Neutrophil (primary cell): ENCODE measurements around the gene CYP27C1.

Experiments used
- H3K27ac ChIP-seq: fragments of 200-600 bp; sonication (generic); 2 replicates; pipeline ENCODE4 v1.5.1; 2016; ENCODE audit warnings: mild to moderate bottlenecking, moderate library complexity
- H3K27me3 ChIP-seq: fragments of 200-600 bp; sonication (generic); 2 replicates; pipeline ENCODE4 v1.6.0; 2016; ENCODE audit warnings: mild to moderate bottlenecking
- H3K36me3 ChIP-seq: fragments of 200-600 bp; sonication (generic); 2 replicates; pipeline ENCODE4 v1.5.1; 2017
- H3K4me1 ChIP-seq, 2 experiments: fragments of 200-600 bp in 1 of 2; sonication (generic) in 1 of 2; 1 replicate in 1 of 2; 2 replicates in 1 of 2; pipeline versions ENCODE4 v1.5.1 to v1.6.1; 2013 to 2016; ENCODE audit warnings: low read depth in 1 of 2, low read length in 1 of 2, mild to moderate bottlenecking in 1 of 2, moderate library complexity in 1 of 2; ENCODE audit not compliant: control insufficient read depth in 1 of 2, insufficient read depth in 1 of 2
- H3K4me3 ChIP-seq, 2 experiments: fragments of 200-600 bp in 1 of 2; sonication (generic) in 1 of 2; 1 replicate in 1 of 2; 2 replicates in 1 of 2; pipeline ENCODE4 v1.5.1; 2013 to 2016; ENCODE audit warnings: low read depth in 1 of 2, low read length in 1 of 2, mild to moderate bottlenecking in 1 of 2, moderate library complexity in 1 of 2
- H3K9me3 ChIP-seq: fragments of 200-600 bp; sonication (generic); 2 replicates; pipeline ENCODE4 v1.5.1; 2016
- TF ChIP-seq, protein P1 (sequence below): fragments of 200-600 bp; sonication (generic); IDR thresholded peaks from 2 replicates; pipeline ENCODE4 v1.5.1; 2016; ENCODE audit warnings: antibody characterized with exemption

Gene CYP27C1

DNA sequence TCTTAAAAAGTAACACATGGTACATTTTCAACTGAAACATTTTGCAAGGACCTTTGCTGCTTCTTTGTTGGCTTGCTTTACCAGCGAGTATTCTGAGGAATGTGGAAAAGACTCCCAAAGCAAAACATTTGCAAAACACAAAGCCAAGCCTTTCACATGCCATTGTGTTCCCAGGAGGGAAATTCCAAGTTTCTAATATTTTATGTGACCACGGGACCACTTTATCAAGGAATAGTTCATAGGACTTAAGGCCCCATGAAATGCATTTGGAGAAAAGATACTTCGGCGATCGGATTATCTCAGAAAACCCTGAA, 26.2 kb downstream of the CYP27C1 start:
- no peaks in the 10 kb centered on the region for H3K9me3 ChIP-seq
- no peak overlapping the region for H3K27ac ChIP-seq
- H3K27me3 ChIP-seq, result no peaks in the 10 kb centered on the region
- TF ChIP-seq, protein P1, sequence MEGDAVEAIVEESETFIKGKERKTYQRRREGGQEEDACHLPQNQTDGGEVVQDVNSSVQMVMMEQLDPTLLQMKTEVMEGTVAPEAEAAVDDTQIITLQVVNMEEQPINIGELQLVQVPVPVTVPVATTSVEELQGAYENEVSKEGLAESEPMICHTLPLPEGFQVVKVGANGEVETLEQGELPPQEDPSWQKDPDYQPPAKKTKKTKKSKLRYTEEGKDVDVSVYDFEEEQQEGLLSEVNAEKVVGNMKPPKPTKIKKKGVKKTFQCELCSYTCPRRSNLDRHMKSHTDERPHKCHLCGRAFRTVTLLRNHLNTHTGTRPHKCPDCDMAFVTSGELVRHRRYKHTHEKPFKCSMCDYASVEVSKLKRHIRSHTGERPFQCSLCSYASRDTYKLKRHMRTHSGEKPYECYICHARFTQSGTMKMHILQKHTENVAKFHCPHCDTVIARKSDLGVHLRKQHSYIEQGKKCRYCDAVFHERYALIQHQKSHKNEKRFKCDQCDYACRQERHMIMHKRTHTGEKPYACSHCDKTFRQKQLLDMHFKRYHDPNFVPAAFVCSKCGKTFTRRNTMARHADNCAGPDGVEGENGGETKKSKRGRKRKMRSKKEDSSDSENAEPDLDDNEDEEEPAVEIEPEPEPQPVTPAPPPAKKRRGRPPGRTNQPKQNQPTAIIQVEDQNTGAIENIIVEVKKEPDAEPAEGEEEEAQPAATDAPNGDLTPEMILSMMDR, result no peak
- H3K4me1 ChIP-seq, result peaks cover 8 to 9% of the 10 kb centered on the region in 2 experiments
- H3K4me3 ChIP-seq, result no peak overlapping the region
- H3K36me3 ChIP-seq, result no peaks in the 10 kb centered on the region

DNA sequence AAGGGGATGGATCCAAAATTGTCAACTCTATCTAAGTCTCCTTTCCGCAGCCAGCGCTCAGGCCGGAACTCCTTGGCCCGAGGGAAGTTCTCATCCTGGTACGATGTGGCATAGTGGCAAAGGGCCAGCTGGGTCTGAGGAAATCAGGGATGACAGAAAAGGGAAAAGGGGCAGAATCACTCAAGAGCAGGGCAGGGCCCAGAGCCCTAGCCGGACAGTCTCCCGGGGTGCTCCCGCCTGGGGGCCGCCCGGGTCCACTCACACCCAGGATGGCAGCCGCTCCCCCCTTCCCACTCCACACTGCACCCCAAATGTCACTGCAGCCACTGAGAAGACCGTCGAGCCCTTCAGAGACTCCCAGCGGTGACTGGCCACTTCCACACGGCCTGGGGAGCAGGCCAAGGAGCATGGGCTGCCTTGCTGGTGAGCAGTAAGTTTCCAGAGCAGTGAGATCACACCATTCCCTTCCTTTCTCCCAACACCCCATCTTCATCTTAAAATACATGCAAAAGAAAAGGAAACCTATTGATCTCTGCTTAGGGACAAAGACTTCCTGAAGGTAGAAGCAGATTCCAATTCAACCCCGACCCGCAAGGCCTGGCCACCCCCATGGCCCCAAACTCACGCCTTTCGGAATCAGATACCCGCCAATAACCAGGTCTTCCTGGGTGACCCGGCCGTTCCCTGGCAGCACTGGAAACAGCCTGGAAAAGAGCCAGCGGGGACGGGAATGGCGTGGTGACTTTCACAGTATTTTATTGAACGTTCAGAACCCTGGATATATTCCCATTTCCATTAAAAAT, 26.7 kb downstream of the CYP27C1 start:
- Histone ChIP-seq H3K4me1 (peaks cover 8 to 9% of the 10 kb centered on the region in 2 experiments), H3K36me3 (no peaks in the 10 kb centered on the region), H3K9me3 (no peaks in the 10 kb centered on the region), H3K27ac (no peak overlapping the region), H3K4me3 (no peak overlapping the region), H3K27me3 (no peaks in the 10 kb centered on the region)
- TF ChIP-seq, protein P1, result no peak

DNA sequence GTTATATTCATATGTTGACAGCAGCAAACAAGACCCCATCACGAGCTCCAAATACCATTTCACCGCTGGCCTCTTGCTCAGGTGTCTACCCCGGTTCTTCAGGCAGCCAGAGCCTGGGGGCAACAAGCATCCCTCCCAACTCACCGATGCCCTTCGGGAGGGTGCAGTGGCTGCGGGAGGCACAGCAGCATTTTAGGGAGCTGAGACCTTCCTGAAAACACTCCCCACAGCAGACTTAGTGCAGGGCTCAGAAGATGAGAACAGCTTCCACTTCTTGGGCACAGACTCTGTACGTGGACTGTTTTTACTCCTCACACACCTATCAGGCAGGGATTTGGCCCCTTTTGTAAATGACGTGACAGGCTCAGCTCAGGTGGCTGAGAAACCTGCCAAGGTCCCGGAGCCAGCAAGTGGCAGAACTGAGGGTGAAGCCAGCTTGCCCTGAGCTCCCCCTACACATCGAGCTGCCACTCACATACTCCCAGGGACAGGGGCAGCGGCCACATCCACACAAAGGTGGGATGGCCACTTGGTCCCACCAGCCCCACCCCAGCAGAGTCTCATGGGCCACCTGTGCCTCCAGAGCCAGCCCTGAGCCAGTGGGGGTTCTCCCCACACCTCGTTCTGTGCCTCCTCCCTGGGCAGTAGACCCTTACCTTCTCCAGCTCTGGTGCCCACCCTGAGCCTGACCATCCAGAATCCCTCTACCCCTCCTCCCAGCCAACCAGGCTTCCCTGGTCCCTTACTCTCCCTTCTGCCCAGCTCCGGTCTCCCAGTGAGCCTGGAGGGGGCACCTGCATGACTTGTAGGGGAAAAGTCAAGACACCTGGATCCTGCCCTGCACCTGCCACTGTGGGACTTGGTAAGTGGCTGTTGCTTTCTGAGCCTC, 28.5 kb downstream of the CYP27C1 start:
- TF ChIP-seq, protein P1, result no peak
- peaks cover 17% of the 10 kb centered on the region for H3K27me3 ChIP-seq
- no peak overlapping the region for H3K27ac ChIP-seq

DNA sequence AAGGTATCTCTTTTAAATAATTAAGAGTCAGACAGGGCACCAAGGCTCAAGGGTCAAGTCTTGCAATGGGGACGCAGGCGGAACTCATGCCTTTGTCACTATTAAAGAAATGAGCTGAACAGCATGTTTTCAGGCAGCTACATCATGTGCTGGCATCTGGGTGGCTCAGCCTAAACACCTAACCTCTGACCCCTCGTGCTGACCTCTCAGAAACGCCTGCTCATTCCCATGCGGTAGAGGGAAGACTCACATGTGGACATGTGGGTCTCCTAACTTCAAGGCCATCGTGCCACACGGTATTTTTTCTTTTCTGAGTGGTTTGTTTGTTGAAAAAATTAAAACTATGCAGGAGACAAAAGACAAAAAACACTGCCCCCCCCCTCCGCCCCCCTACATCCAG, 31.3 kb downstream of the CYP27C1 start:
- no peaks in the 10 kb centered on the region for H3K36me3 ChIP-seq
- no peak overlapping the region for H3K4me3 ChIP-seq
- H3K27me3 ChIP-seq, result peaks cover 32% of the 10 kb centered on the region
- H3K27ac ChIP-seq, result no peak overlapping the region
- TF ChIP-seq, protein P1, result no peak
- H3K9me3 ChIP-seq, result no peaks in the 10 kb centered on the region
- H3K4me1 ChIP-seq, result no peaks in the 10 kb centered on the region

More for the DNA sequence above, 28.5 kb downstream of the CYP27C1 start:
- H3K36me3 ChIP-seq, result no peaks in the 10 kb centered on the region
- no peak overlapping the region for H3K4me3 ChIP-seq
- H3K9me3 ChIP-seq, result no peaks in the 10 kb centered on the region
- H3K4me1 ChIP-seq, result no peaks in the 10 kb centered on the region

DNA sequence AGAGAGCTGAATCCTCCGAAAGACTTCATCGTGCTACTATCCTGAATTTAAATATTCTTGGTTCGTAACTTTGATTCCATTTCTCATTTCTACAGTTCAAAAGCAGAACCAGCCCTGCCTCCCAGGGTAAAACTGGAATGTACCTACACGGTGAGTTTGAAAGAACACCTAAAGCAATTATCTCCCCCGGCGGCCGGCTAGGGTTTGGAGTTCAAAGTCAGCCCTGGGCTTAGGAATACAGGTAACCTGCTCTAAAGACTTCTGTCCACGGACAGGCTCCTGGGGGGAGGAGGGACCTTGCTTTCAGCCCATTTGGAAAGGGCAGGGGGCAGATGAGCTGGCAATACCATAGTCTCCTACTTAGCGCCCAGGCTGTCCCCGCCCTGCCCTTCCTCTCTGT, 32.3 kb downstream of the CYP27C1 start:
- no peak overlapping the region for H3K4me3 ChIP-seq
- H3K9me3 ChIP-seq, result no peaks in the 10 kb centered on the region
- H3K36me3 ChIP-seq, result no peaks in the 10 kb centered on the region
- H3K4me1 ChIP-seq, result no peaks in the 10 kb centered on the region
- peaks cover 32% of the 10 kb centered on the region for H3K27me3 ChIP-seq
- TF ChIP-seq, protein P1, result no peak
- H3K27ac ChIP-seq, result no peak overlapping the region
